Gastroesophageal sphincter (tissue), 4 donors: Measurements from ENCODE around the gene RAB7B. TPM values are rescaled to one million over a fixed set of nuclear protein-coding genes. Genes with fewer than 3 reads are reported as not detected.

Experiments
- ATAC-seq: fragments of 150-250 bp; one replicate; pipeline ENCODE4 v1.9.1; 2016; ENCODE audit warnings: mild to moderate bottlenecking, moderate library complexity
- H3K27ac ChIP-seq, 4 donors: fragments of 200-600 bp; sonication (generic) in 3 of 4; 1 replicate in 3 of 4; 2 replicates in 1 of 4; pipeline ENCODE4 v1.5.1; 2016 to 2019
- H3K27me3 ChIP-seq: fragments of 200-600 bp; sonication (generic); one replicate; pipeline ENCODE4 v1.5.1; 2019
- H3K36me3 ChIP-seq, 2 donors: fragments of 200-600 bp; sonication (generic); one replicate each; pipeline ENCODE4 v1.5.1; 2019; ENCODE audit warnings: control low read depth in 1 of 2
- H3K4me1 ChIP-seq, 3 donors: fragments of 200-600 bp; sonication (generic); 1 replicate in 2 of 3; 2 replicates in 1 of 3; pipeline ENCODE4 v1.5.1; 2016 to 2019; ENCODE audit warnings: control low read depth in 2 of 3
- H3K4me3 ChIP-seq, 2 donors: fragments of 200-600 bp; sonication (generic); one replicate each; pipeline ENCODE4 v1.5.1; 2019; ENCODE audit warnings: mild to moderate bottlenecking in 1 of 2, moderate library complexity in 1 of 2
- H3K9me3 ChIP-seq, 3 donors: fragments of 200-600 bp; sonication (generic); one replicate each; pipeline ENCODE4 v1.5.1; 2017 to 2019; ENCODE audit warnings: control low read depth in 2 of 3
- CTCF ChIP-seq, 4 experiments: fragments of 200-600 bp in 2 of 4; fragments of 450-650 bp in 2 of 4; sonication (generic) in 1 of 4; IDR thresholded peaks; one replicate each; pipeline ENCODE4 v1.5.1; 2017 to 2019; ENCODE audit warnings: antibody characterized with exemption in 4 of 4, mild to moderate bottlenecking in 2 of 4, moderate library complexity in 2 of 4
- EP300 ChIP-seq: sonication (generic); formaldehyde crosslinking; IDR thresholded peaks from one replicate; pipeline ENCODE4 v1.6.1; 2017; ENCODE audit warnings: antibody characterized with exemption, mild to moderate bottlenecking
- POLR2A ChIP-seq, 2 donors: fragments of 450-650 bp; IDR thresholded peaks; one replicate each; pipeline ENCODE4 v1.6.1; 2017; ENCODE audit warnings: antibody characterized with exemption in 2 of 2, mild to moderate bottlenecking in 2 of 2, moderate library complexity in 1 of 2
- POLR2AphosphoS5 ChIP-seq: sonication (generic); formaldehyde crosslinking; IDR thresholded peaks from one replicate; pipeline ENCODE4 v1.6.1; 2017; ENCODE audit warnings: antibody characterized with exemption
- WGBS, 2 donors: methylation state at CpG; one replicate each; pipeline ENCODE4 v1.1.5; 2018; ENCODE audit warnings: low coverage in 1 of 2; 5-methylcytosine and 5-hydroxymethylcytosine counted together
- total RNA-seq, 4 donors: library from RNA; depleted of rRNA; stranded (reverse); fragments of >200 nt; gene quantifications; one replicate each; pipeline ENCODE4 v1.1.0, GENCODE V29; 2016

Gene RAB7B
- total RNA-seq, 4 donors from 2014 or later = 0.78 to 2.4 (median 2.0) TPM

- no peak for ATAC-seq
- Histone ChIP-seq H3K27me3 (no peaks in the 10 kb centered on the region), H3K4me3 (no peak overlapping the region), H3K4me1 (peaks cover 0 to 31% (median 22%) of the 10 kb centered on the region in 3 donors), H3K36me3 (no peaks in the 10 kb centered on the region), H3K9me3 (no peaks in the 10 kb centered on the region), H3K27ac (no peak overlapping the region)
- WGBS, 2 donors = 86 to 89% methylated on average over 8 to 11 of the region's 12 CpGs
- TF ChIP-seq POLR2A (IDR thresholded peaks at IDR 0.05) = no peak
- no peak for TF ChIP-seq CTCF (IDR thresholded peaks at IDR 0.05)
- no peak for TF ChIP-seq EP300
- TF ChIP-seq POLR2AphosphoS5 = no peak
These were observed 1.6 kb upstream of the RAB7B start for GRCh38 chr1:206004826-206005225.

GRCh38 chr1:206003854-206004800 is 932 bp upstream of the RAB7B start:
- no peak for ATAC-seq
- no peaks in the 10 kb centered on the region for H3K9me3 ChIP-seq
- H3K27me3 ChIP-seq = no peaks in the 10 kb centered on the region
- H3K27ac ChIP-seq = peak overlapping the region in 2 of 4 donors; percentile 73 to 75
- TF ChIP-seq POLR2A (IDR thresholded peaks at IDR 0.05) (no peak), CTCF (IDR thresholded peaks at IDR 0.05) (no peak), POLR2AphosphoS5 (no peak), EP300 (no peak)
- no peak overlapping the region for H3K4me3 ChIP-seq
- H3K4me1 ChIP-seq = peaks cover 0 to 31% (median 22%) of the 10 kb centered on the region in 3 donors
- WGBS, 2 donors = 88 to 92% methylated on average over 7 of the region's 7 CpGs
- no peaks in the 10 kb centered on the region for H3K36me3 ChIP-seq

- ATAC-seq = no peak
- WGBS, 2 donors = 88% methylated on average over 2 of the region's 3 CpGs; no CpG with 5 or more reads in 1 of the 2 donors
- Histone ChIP-seq H3K4me3 (no peak overlapping the region), H3K27ac (peak overlapping the region in 3 of 4 donors; percentile 23 to 75 (median 66)), H3K36me3 (no peaks in the 10 kb centered on the region), H3K9me3 (no peaks in the 10 kb centered on the region), H3K27me3 (no peaks in the 10 kb centered on the region), H3K4me1 (peaks cover 0 to 31% (median 22%) of the 10 kb centered on the region in 3 donors)
- TF ChIP-seq POLR2A (IDR thresholded peaks at IDR 0.05) = no peak
- TF ChIP-seq EP300 = no peak
- no peak for TF ChIP-seq POLR2AphosphoS5
- no peak for TF ChIP-seq CTCF (IDR thresholded peaks at IDR 0.05)
These were observed 1.0 kb downstream of the RAB7B start for GRCh38 chr1:206002160-206002559.

GRCh38 chr1:206001476-206001888 is 1.7 kb downstream of the RAB7B start:
- peak; percentile 90 for ATAC-seq
- WGBS, 2 donors = 23 to 24% methylated on average over 2 of the region's 3 CpGs
- no peaks in the 10 kb centered on the region for H3K27me3 ChIP-seq
- H3K36me3 ChIP-seq = no peaks in the 10 kb centered on the region
- peak overlapping the region in 3 of 4 donors; percentile 63 to 66 (median 64) for H3K27ac ChIP-seq
- no peak overlapping the region for H3K4me3 ChIP-seq
- peaks cover 0 to 31% (median 22%) of the 10 kb centered on the region in 3 donors for H3K4me1 ChIP-seq
- H3K9me3 ChIP-seq = no peaks in the 10 kb centered on the region
- TF ChIP-seq POLR2A (IDR thresholded peaks at IDR 0.05) (no peak), EP300 (no peak), POLR2AphosphoS5 (no peak), CTCF (IDR thresholded peaks at IDR 0.05) (no peak)
